ENCODE results near the gene SCFD2. TPM values are rescaled to one million over a fixed set of nuclear protein-coding genes. Genes with fewer than 3 reads are reported as not detected.

SCFD2 gene
- polyA plus RNA-seq, 1 donor from 2014 or later = 5.0 TPM

- no peak for TF ChIP-seq MXI1 (conservative IDR thresholded peaks at IDR 0.05; ENCODE audit: poor library complexity, severe bottlenecking)
- TF ChIP-seq EP300 (conservative IDR thresholded peaks at IDR 0.05; ENCODE audit: poor library complexity, severe bottlenecking) = no peak
- no peak for TF ChIP-seq EZH2 (IDR thresholded peaks at IDR 0.05; ENCODE audit: borderline replicate concordance, insufficient read depth, low read length, poor library complexity, severe bottlenecking)
- TF ChIP-seq POLR2AphosphoS5 (IDR thresholded peaks at IDR 0.05) = no peak
- TF ChIP-seq RAD21 (conservative IDR thresholded peaks at IDR 0.05) = no peak
- no peak for TF ChIP-seq REST (IDR thresholded peaks at IDR 0.05; ENCODE audit: borderline replicate concordance)
- no peak for TF ChIP-seq CTCF (IDR thresholded peaks at IDR 0.05; ENCODE audit: poor library complexity, severe bottlenecking)
- TF ChIP-seq SMC3 (conservative IDR thresholded peaks at IDR 0.05; ENCODE audit: poor library complexity) = no peak
- TF ChIP-seq TAF1 (IDR thresholded peaks at IDR 0.05; ENCODE audit: low read depth) = no peak
- Histone ChIP-seq H4K20me1 (ENCODE audit: insufficient read depth) (no peaks in the 10 kb centered on the region), H3K9ac (ENCODE audit: low read length) (no peak overlapping the region), H3F3A (ENCODE audit: insufficient read depth, low read length, poor library complexity, severe bottlenecking) (no peaks in the 10 kb centered on the region), H2AFZ (ENCODE audit: low read depth, low read length) (no peak overlapping the region), H3K27me3 (ENCODE audit: insufficient read depth, low read depth, low read length) (no peaks in the 10 kb centered on the region), H3K9me2 (ENCODE audit: insufficient read depth, low read length) (no peaks in the 10 kb centered on the region), H3K79me2 (replicated peaks; ENCODE audit: insufficient read depth, low read length) (no peaks in the 10 kb centered on the region), H3K4me2 (ENCODE audit: low read length) (no peak overlapping the region), H3K36me3 (ENCODE audit: insufficient read depth, low read length) (no peaks in the 10 kb centered on the region), H3K9me3 (ENCODE audit: low read length) (no peaks in the 10 kb centered on the region), H3K4me3 (ENCODE audit: low read length) (no peak overlapping the region), H3K27ac (ENCODE audit: low read length) (no peak overlapping the region)
These were observed 414.8 kb downstream of the SCFD2 start for GRCh38 chr4:52951016-52951415.

GRCh38 chr4:52950226-52950625, 415.6 kb downstream of the SCFD2 start:
- no peak overlapping the region for H3K27ac ChIP-seq (ENCODE audit: low read length)
- no peak overlapping the region for H3K4me2 ChIP-seq (ENCODE audit: low read length)
- no peaks in the 10 kb centered on the region for H3K36me3 ChIP-seq (ENCODE audit: insufficient read depth, low read length)
- no peaks in the 10 kb centered on the region for H3F3A ChIP-seq (ENCODE audit: insufficient read depth, low read length, poor library complexity, severe bottlenecking)
- H2AFZ ChIP-seq (ENCODE audit: low read depth, low read length) = no peak overlapping the region
- no peaks in the 10 kb centered on the region for H4K20me1 ChIP-seq (ENCODE audit: insufficient read depth)
- H3K79me2 ChIP-seq (replicated peaks; ENCODE audit: insufficient read depth, low read length) = no peaks in the 10 kb centered on the region
- H3K4me3 ChIP-seq (ENCODE audit: low read length) = no peak overlapping the region
- H3K27me3 ChIP-seq (ENCODE audit: insufficient read depth, low read depth, low read length) = no peaks in the 10 kb centered on the region
- no peaks in the 10 kb centered on the region for H3K9me2 ChIP-seq (ENCODE audit: insufficient read depth, low read length)
- no peak overlapping the region for H3K9ac ChIP-seq (ENCODE audit: low read length)
- no peaks in the 10 kb centered on the region for H3K9me3 ChIP-seq (ENCODE audit: low read length)
- TF ChIP-seq SMC3 (conservative IDR thresholded peaks at IDR 0.05; ENCODE audit: poor library complexity) (no peak), RAD21 (conservative IDR thresholded peaks at IDR 0.05) (no peak), EP300 (conservative IDR thresholded peaks at IDR 0.05; ENCODE audit: poor library complexity, severe bottlenecking) (no peak), EZH2 (IDR thresholded peaks at IDR 0.05; ENCODE audit: borderline replicate concordance, insufficient read depth, low read length, poor library complexity, severe bottlenecking) (no peak), REST (IDR thresholded peaks at IDR 0.05; ENCODE audit: borderline replicate concordance) (no peak), CTCF (IDR thresholded peaks at IDR 0.05; ENCODE audit: poor library complexity, severe bottlenecking) (no peak), TAF1 (IDR thresholded peaks at IDR 0.05; ENCODE audit: low read depth) (no peak), MXI1 (conservative IDR thresholded peaks at IDR 0.05; ENCODE audit: poor library complexity, severe bottlenecking) (no peak), POLR2AphosphoS5 (IDR thresholded peaks at IDR 0.05) (no peak)
